H1 (cell line): ENCODE data around the gene UBR1. TPM values are rescaled to one million over a fixed set of nuclear protein-coding genes. Genes with fewer than 3 reads are reported as not detected.

Source experiments
- CTCF ChIP-seq, 3 experiments: IDR thresholded peaks; 1 replicate in 2 of 3; 2 replicates in 1 of 3; pipeline versions ENCODE4 v1.5.1 to v1.6.1; 2011; ENCODE audit warnings: low read length in 3 of 3, mild to moderate bottlenecking in 3 of 3, inconsistent platforms in 2 of 3, low read depth in 1 of 3, moderate library complexity in 1 of 3; ENCODE audit not compliant: insufficient read depth in 1 of 3; ENCODE audit errors: control extremely low read depth in 1 of 3
- RAD21 ChIP-seq, 2 experiments: IDR thresholded peaks in 1 of 2; conservative IDR thresholded peaks in 1 of 2; 2 replicates each; pipeline ENCODE4 v1.6.1; 2011; ENCODE audit warnings: low read depth in 2 of 2, low read length in 2 of 2, improper control_type of control experiment in 1 of 2, inconsistent platforms in 1 of 2, mild to moderate bottlenecking in 1 of 2, moderate library complexity in 1 of 2
- polyA plus RNA-seq, 7 experiments: library from polyadenylated mRNA; depleted of rRNA in 3 of 7; stranded (reverse) in 5 of 7; unstranded in 2 of 7; fragments of >200 nt in 5 of 7; fragments of 200-250 nt in 2 of 7; gene quantifications; 1 replicate in 5 of 7; 2 replicates in 1 of 7; 4 replicates in 1 of 7; pipeline versions ENCODE4 v1.2.1 to v1.2.3, GENCODE V29; 2011 to 2013; ENCODE audit warnings: missing spikeins in 2 of 7, mixed read lengths in 2 of 7
- total RNA-seq: library from RNA; stranded (reverse); fragmentation: NEBNext Ultra II Directional; extraction: Animal tissue kit (Norgen Biotek cat#: 25700); gene quantifications from 2 replicates; pipeline ENCODE4 v1.2.1, GENCODE V29; 2021

Gene UBR1
- total and polyA plus RNA-seq, 2 of the 8 experiments (the other 6 are each of a cell fraction or from before 2014, with no cell fraction given) = 3.7 to 18.7 TPM

- TF ChIP-seq RAD21 (IDR thresholded peaks at IDR 0.05 in 1 of 2, conservative IDR thresholded peaks at IDR 0.05 in 1 of 2; ENCODE audit: low read depth in 2 of 2, low read length in 2 of 2) (no peak), CTCF (IDR thresholded peaks at IDR 0.05; ENCODE audit: control extremely low read depth in 1 of 3, insufficient read depth in 1 of 3, low read depth in 1 of 3, low read length in 3 of 3) (no peak)
These were observed 3.7 kb downstream of the UBR1 start (continued) for GRCh38 chr15:43102187-43102586.
